ENCODE results near the gene ATAD3B.
"Not testable (repeated sequence)": the region's sequence is repeated elsewhere in the genome, so short reads cannot be mapped to it uniquely, and the experiment has no call there.

ATAD3B gene

GRCh38 chr1:1427820-1428148, 43.8 kb upstream of the ATAD3B start:
- no peaks in the 10 kb centered on the region for H4K20me1 ChIP-seq (ENCODE audit: low read depth, low read length)
- no peaks in the 10 kb centered on the region for H3K9me3 ChIP-seq (ENCODE audit: insufficient read depth, low read length)
- H2AFZ ChIP-seq (ENCODE audit: low read depth, low read length, severe bottlenecking) = no peak overlapping the region
- H3K4me3 ChIP-seq (ENCODE audit: insufficient read depth, low read length, poor library complexity, severe bottlenecking) = no peak overlapping the region
- no peak overlapping the region for H3K4me2 ChIP-seq (ENCODE audit: low read depth, low read length, poor library complexity, severe bottlenecking)
- H3K27me3 ChIP-seq (ENCODE audit: low read length) = no peaks in the 10 kb centered on the region
- H3K9me2 ChIP-seq (replicated peaks; ENCODE audit: insufficient read depth, low read length) = no peaks in the 10 kb centered on the region
- no peaks in the 10 kb centered on the region for H3F3A ChIP-seq (ENCODE audit: insufficient read depth)
- TF ChIP-seq CTCF (IDR thresholded peaks at IDR 0.05; ENCODE audit: insufficient read depth, low read length, poor library complexity, severe bottlenecking) (no peak), EZH2phosphoT487 (conservative IDR thresholded peaks at IDR 0.05; ENCODE audit: low read length) (no peak)
- H3K79me2 ChIP-seq (ENCODE audit: insufficient read depth, low read length) = no peaks in the 10 kb centered on the region
- H3K27ac ChIP-seq (ENCODE audit: low read depth, low read length) = no peak overlapping the region
- H3K9ac ChIP-seq (ENCODE audit: low read length) = no peak overlapping the region
- no peaks in the 10 kb centered on the region for H3K36me3 ChIP-seq (ENCODE audit: low read length)

GRCh38 chr1:1428174-1428573, 43.4 kb upstream of the ATAD3B start:
- Histone ChIP-seq H3K4me2 (ENCODE audit: low read depth, low read length, poor library complexity, severe bottlenecking) (no peak overlapping the region), H3K79me2 (ENCODE audit: insufficient read depth, low read length) (no peaks in the 10 kb centered on the region), H3K4me3 (ENCODE audit: insufficient read depth, low read length, poor library complexity, severe bottlenecking) (no peak overlapping the region), H2AFZ (ENCODE audit: low read depth, low read length, severe bottlenecking) (no peak overlapping the region), H3K9me2 (replicated peaks; ENCODE audit: insufficient read depth, low read length) (no peaks in the 10 kb centered on the region), H4K20me1 (ENCODE audit: low read depth, low read length) (no peaks in the 10 kb centered on the region), H3K27ac (ENCODE audit: low read depth, low read length) (no peak overlapping the region), H3K36me3 (ENCODE audit: low read length) (no peaks in the 10 kb centered on the region), H3F3A (ENCODE audit: insufficient read depth) (no peaks in the 10 kb centered on the region), H3K9ac (ENCODE audit: low read length) (no peak overlapping the region), H3K27me3 (ENCODE audit: low read length) (no peaks in the 10 kb centered on the region), H3K9me3 (ENCODE audit: insufficient read depth, low read length) (no peaks in the 10 kb centered on the region)
- TF ChIP-seq CTCF (IDR thresholded peaks at IDR 0.05; ENCODE audit: insufficient read depth, low read length, poor library complexity, severe bottlenecking) (no peak), EZH2phosphoT487 (conservative IDR thresholded peaks at IDR 0.05; ENCODE audit: low read length) (no peak)

GRCh38 chr1:1428967-1429366, 42.6 kb upstream of the ATAD3B start:
- H3K4me2 ChIP-seq (ENCODE audit: low read depth, low read length, poor library complexity, severe bottlenecking); H3K9me2 ChIP-seq (replicated peaks; ENCODE audit: insufficient read depth, low read length): not testable (repeated sequence)

GRCh38 chr1:1429671-1430073, 41.9 kb upstream of the ATAD3B start:
- TF ChIP-seq EZH2phosphoT487 (conservative IDR thresholded peaks at IDR 0.05; ENCODE audit: low read length) (no peak), CTCF (IDR thresholded peaks at IDR 0.05; ENCODE audit: insufficient read depth, low read length, poor library complexity, severe bottlenecking) (no peak)
- H3K4me2 ChIP-seq (ENCODE audit: low read depth, low read length, poor library complexity, severe bottlenecking) = no peak overlapping the region

More at GRCh38 chr1:1428967-1429366, 42.6 kb upstream of the ATAD3B start:
- not testable (repeated sequence) for H3K36me3 ChIP-seq (ENCODE audit: low read length); H3K9ac ChIP-seq (ENCODE audit: low read length); H3F3A ChIP-seq (ENCODE audit: insufficient read depth); H3K27me3 ChIP-seq (ENCODE audit: low read length); H3K27ac ChIP-seq (ENCODE audit: low read depth, low read length); H2AFZ ChIP-seq (ENCODE audit: low read depth, low read length, severe bottlenecking); H4K20me1 ChIP-seq (ENCODE audit: low read depth, low read length); H3K79me2 ChIP-seq (ENCODE audit: insufficient read depth, low read length); H3K4me3 ChIP-seq (ENCODE audit: insufficient read depth, low read length, poor library complexity, severe bottlenecking); H3K9me3 ChIP-seq (ENCODE audit: insufficient read depth, low read length)

More at GRCh38 chr1:1429671-1430073, 41.9 kb upstream of the ATAD3B start:
- Histone ChIP-seq H3K9me3 (ENCODE audit: insufficient read depth, low read length) (no peaks in the 10 kb centered on the region), H3K9ac (ENCODE audit: low read length) (no peak overlapping the region), H2AFZ (ENCODE audit: low read depth, low read length, severe bottlenecking) (no peak overlapping the region), H4K20me1 (ENCODE audit: low read depth, low read length) (no peaks in the 10 kb centered on the region), H3K36me3 (ENCODE audit: low read length) (no peaks in the 10 kb centered on the region), H3K79me2 (ENCODE audit: insufficient read depth, low read length) (no peaks in the 10 kb centered on the region), H3K27me3 (ENCODE audit: low read length) (no peaks in the 10 kb centered on the region), H3K4me3 (ENCODE audit: insufficient read depth, low read length, poor library complexity, severe bottlenecking) (no peak overlapping the region), H3K9me2 (replicated peaks; ENCODE audit: insufficient read depth, low read length) (no peaks in the 10 kb centered on the region), H3F3A (ENCODE audit: insufficient read depth) (no peaks in the 10 kb centered on the region), H3K27ac (ENCODE audit: low read depth, low read length) (no peak overlapping the region)
